GM23248 (cell line): Measurements from ENCODE around the gene GPR35.

ENCODE experiments used
- EZH2 ChIP-seq: fragments of 200-600 bp; sonication (generic); IDR thresholded peaks from 2 replicates; pipeline ENCODE4 v1.6.1; 2018; ENCODE audit warnings: antibody characterized with exemption, mild to moderate bottlenecking; ENCODE audit not compliant: insufficient read depth, poor library complexity, severe bottlenecking
- EZH2phosphoT487 ChIP-seq: fragments of 200-600 bp; sonication (generic); IDR thresholded peaks from 2 replicates; pipeline ENCODE4 v1.6.1; 2018; ENCODE audit warnings: antibody characterized with exemption, moderate library complexity, mild to moderate bottlenecking, low read depth; ENCODE audit not compliant: insufficient read depth

DNA sequence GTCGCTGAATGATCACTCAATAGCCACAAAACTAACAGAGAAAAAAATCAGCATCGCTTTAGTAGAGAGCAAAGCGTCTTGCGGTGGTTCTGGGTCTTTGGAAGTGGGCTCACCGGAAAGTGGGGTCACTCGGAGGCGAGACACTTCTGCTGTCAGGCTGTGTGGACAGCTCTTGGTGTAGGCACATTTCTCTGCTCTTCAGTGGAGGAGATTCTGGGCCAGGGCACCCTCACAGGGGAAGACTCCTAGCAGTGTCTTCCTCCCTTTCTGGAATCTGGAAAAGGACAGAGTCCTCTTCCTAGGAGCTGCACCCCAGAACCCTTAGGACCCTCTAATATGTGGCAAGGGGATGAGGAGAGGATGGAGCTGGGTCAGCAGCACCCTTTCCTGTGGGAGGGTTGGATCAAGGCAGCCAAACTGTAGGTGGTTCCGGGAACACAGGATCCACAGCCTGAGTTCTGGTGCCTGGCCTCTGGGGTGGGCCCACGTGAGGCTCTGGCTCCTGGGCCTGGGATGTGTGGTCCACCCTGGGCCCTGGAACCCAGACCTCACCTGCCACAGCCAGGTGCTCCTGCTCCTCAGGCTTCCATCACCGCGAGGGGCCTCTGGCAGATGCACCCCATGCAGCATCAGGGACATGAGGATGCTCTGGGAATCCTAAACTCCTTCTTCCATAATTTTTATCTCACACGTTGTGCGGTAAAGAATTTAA is 25.1 kb downstream of the GPR35 start:
- no peak for TF ChIP-seq EZH2phosphoT487
- no peak for TF ChIP-seq EZH2
